OCI-LY1 (cell line): ENCODE data around the gene TRIM60.

Experiments used
- H2AFZ ChIP-seq: fragments of 200-600 bp; sonication (generic), shearing (Covaris generic); 2 replicates; pipeline ENCODE4 v1.6.0; 2014; ENCODE audit warnings: antibody characterized with exemption, mild to moderate bottlenecking, low read length
- H3F3A ChIP-seq: fragments of 200-600 bp; sonication (generic), shearing (Covaris generic); 2 replicates; pipeline ENCODE4 v1.6.0; 2014; ENCODE audit warnings: mild to moderate bottlenecking, antibody characterized with exemption, low read length, moderate library complexity; ENCODE audit not compliant: insufficient read depth
- H3K27ac ChIP-seq: fragments of 200-600 bp; sonication (generic); 2 replicates; pipeline ENCODE4 v1.5.1; 2014; ENCODE audit warnings: low read length, mixed run types, mild to moderate bottlenecking, low read depth; ENCODE audit not compliant: poor library complexity, severe bottlenecking
- H3K27me3 ChIP-seq: fragments of 200-600 bp; sonication (generic); 2 replicates; pipeline ENCODE4 v1.6.0; 2014; ENCODE audit warnings: antibody characterized with exemption, mild to moderate bottlenecking, low read length, moderate library complexity; ENCODE audit not compliant: insufficient read depth
- H3K36me3 ChIP-seq: fragments of 200-600 bp; sonication (generic); 2 replicates; pipeline ENCODE4 v1.6.1; 2014; ENCODE audit warnings: mild to moderate bottlenecking, antibody characterized with exemption, low read length, moderate library complexity, mixed read lengths; ENCODE audit not compliant: insufficient read depth
- H3K4me1 ChIP-seq: fragments of 200-600 bp; sonication (generic); 2 replicates; pipeline ENCODE4 v1.5.1; 2014; ENCODE audit warnings: mild to moderate bottlenecking, low read length, moderate library complexity; ENCODE audit not compliant: insufficient read depth, severe bottlenecking
- H3K4me2 ChIP-seq: fragments of 200-600 bp; sonication (generic), shearing (Covaris generic); 2 replicates; pipeline ENCODE4 v1.6.1; 2014; ENCODE audit warnings: low read length
- H3K4me3 ChIP-seq: fragments of 200-600 bp; sonication (generic); 2 replicates; pipeline ENCODE4 v1.5.1; 2014; ENCODE audit warnings: low read length, low read depth, mild to moderate bottlenecking, mixed read lengths; ENCODE audit not compliant: poor library complexity, severe bottlenecking
- H3K79me2 ChIP-seq: fragments of 200-600 bp; shearing (Covaris generic); 2 replicates; pipeline ENCODE4 v1.6.1; 2016; ENCODE audit warnings: mixed run types, low read length, mixed read lengths; ENCODE audit not compliant: insufficient read depth
- H3K9ac ChIP-seq: fragments of 200-600 bp; sonication (generic), shearing (Covaris generic); 2 replicates; pipeline ENCODE4 v1.6.1; 2014; ENCODE audit warnings: mild to moderate bottlenecking, low read length, mixed read lengths
- H3K9me2 ChIP-seq: fragments of 200-600 bp; sonication (generic), shearing (Covaris generic); 2 replicates; pipeline ENCODE4 v1.6.1; 2014; ENCODE audit warnings: low read depth, mild to moderate bottlenecking, low read length, mixed read lengths
- H3K9me3 ChIP-seq: fragments of 200-600 bp; shearing (Covaris generic); 2 replicates; pipeline ENCODE4 v1.6.1; 2014; ENCODE audit warnings: low read length, mixed read lengths
- H4K20me1 ChIP-seq: fragments of 200-600 bp; sonication (generic), shearing (Covaris generic); 2 replicates; pipeline ENCODE4 v1.6.0; 2016; ENCODE audit warnings: mild to moderate bottlenecking, low read length; ENCODE audit not compliant: insufficient read depth
- EZH2 ChIP-seq: fragments of 200-600 bp; sonication (generic), shearing (Covaris generic); IDR thresholded peaks from 2 replicates; pipeline ENCODE4 v1.8.0; 2017; ENCODE audit warnings: borderline replicate concordance, mixed run types, mild to moderate bottlenecking, antibody characterized with exemption, low read length, moderate library complexity, mixed read lengths
- TF ChIP-seq, protein P1 (sequence below): fragments of 200-600 bp; sonication (generic), shearing (Covaris generic); IDR thresholded peaks from 2 replicates; pipeline ENCODE4 v1.5.1; 2017; ENCODE audit warnings: mild to moderate bottlenecking, antibody characterized with exemption, low read length, moderate library complexity, mixed read lengths

TRIM60 gene

DNA sequence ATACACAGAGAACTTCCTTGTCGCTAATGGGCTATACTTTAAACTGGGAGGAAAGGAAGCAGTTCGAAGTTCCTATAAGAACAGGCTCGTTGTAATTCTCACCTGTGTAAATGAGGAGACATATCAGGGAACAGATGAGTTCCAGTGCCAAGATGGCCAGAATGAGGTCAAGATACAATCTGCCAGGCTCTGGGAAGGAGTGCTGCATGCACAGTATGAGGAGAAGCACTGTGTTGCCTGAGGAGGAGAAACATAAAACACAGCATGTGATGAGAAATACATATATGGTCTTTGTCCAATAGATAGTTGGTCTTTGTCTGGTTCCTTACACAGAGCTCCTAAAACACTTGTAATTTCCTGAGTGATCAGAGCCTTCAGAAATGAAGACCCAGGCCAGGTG lies 56.6 kb downstream of the TRIM60 start:
- Histone ChIP-seq H3K9me3 (no peaks in the 10 kb centered on the region), H3K27me3 (no peaks in the 10 kb centered on the region), H3K27ac (no peak overlapping the region), H3K4me2 (no peak overlapping the region), H3K36me3 (peaks cover 55% of the 10 kb centered on the region), H4K20me1 (no peaks in the 10 kb centered on the region), H3K79me2 (no peaks in the 10 kb centered on the region), H3K9ac (no peak overlapping the region), H3K4me3 (no peak overlapping the region), H3K9me2 (no peaks in the 10 kb centered on the region), H2AFZ (no peak overlapping the region), H3F3A (no peaks in the 10 kb centered on the region), H3K4me1 (no peaks in the 10 kb centered on the region)
- no peak for TF ChIP-seq EZH2
- TF ChIP-seq, protein P1, sequence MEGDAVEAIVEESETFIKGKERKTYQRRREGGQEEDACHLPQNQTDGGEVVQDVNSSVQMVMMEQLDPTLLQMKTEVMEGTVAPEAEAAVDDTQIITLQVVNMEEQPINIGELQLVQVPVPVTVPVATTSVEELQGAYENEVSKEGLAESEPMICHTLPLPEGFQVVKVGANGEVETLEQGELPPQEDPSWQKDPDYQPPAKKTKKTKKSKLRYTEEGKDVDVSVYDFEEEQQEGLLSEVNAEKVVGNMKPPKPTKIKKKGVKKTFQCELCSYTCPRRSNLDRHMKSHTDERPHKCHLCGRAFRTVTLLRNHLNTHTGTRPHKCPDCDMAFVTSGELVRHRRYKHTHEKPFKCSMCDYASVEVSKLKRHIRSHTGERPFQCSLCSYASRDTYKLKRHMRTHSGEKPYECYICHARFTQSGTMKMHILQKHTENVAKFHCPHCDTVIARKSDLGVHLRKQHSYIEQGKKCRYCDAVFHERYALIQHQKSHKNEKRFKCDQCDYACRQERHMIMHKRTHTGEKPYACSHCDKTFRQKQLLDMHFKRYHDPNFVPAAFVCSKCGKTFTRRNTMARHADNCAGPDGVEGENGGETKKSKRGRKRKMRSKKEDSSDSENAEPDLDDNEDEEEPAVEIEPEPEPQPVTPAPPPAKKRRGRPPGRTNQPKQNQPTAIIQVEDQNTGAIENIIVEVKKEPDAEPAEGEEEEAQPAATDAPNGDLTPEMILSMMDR, result no peak
